HepG2 (cell line): ENCODE measurements around the gene CASZ1. TPM values are rescaled to one million over a fixed set of nuclear protein-coding genes. Genes with fewer than 3 reads are reported as not detected.
A peak's percentile ranks its signal among the peaks of the same experiment; 100 is the strongest.

Experiments
- CBFB ChIP-seq: sonication (generic); formaldehyde crosslinking; IDR thresholded peaks from 2 replicates; pipeline ENCODE4 v1.4.0; 2020; ENCODE audit warnings: missing genetic modification reagents
- CBX5 ChIP-seq: sonication (generic); formaldehyde crosslinking; IDR thresholded peaks from 2 replicates; pipeline ENCODE4 v1.4.0; 2020; ENCODE audit warnings: missing genetic modification reagents, borderline replicate concordance
- DR1 ChIP-seq: sonication (generic); formaldehyde crosslinking; IDR thresholded peaks from 2 replicates; pipeline ENCODE4 v1.8.0; 2021; ENCODE audit warnings: mild to moderate bottlenecking, missing genetic modification reagents, inconsistent platforms
- HNF4A ChIP-seq: sonication (generic); formaldehyde crosslinking; IDR thresholded peaks from 2 replicates; pipeline ENCODE4 v1.4.0; 2020; ENCODE audit warnings: missing genetic modification reagents
- MAX ChIP-seq: IDR thresholded peaks from 2 replicates; pipeline ENCODE4 v1.6.1; 2012; ENCODE audit warnings: inconsistent platforms
- NFYC ChIP-seq: IDR thresholded peaks from 2 replicates; pipeline ENCODE4 v1.6.1; 2016; ENCODE audit warnings: missing genetic modification reagents, missing compliant biosample characterization
- NR2F1 ChIP-seq, 2 experiments: fragments of 450-650 bp in 1 of 2; formaldehyde crosslinking in 1 of 2; IDR thresholded peaks; 2 replicates each; pipeline versions ENCODE4 v1.5.0 to v1.6.1; 2016 to 2020; ENCODE audit warnings: mild to moderate bottlenecking in 1 of 2, missing compliant biosample characterization in 1 of 2, missing genetic modification reagents in 1 of 2, moderate library complexity in 1 of 2
- RORA ChIP-seq: sonication (generic); formaldehyde crosslinking; IDR thresholded peaks from 2 replicates; pipeline ENCODE4 v1.5.0; 2020; ENCODE audit warnings: mild to moderate bottlenecking, missing genetic modification reagents, moderate library complexity
- TAF1 ChIP-seq: sonication (generic); formaldehyde crosslinking; IDR thresholded peaks from 2 replicates; pipeline ENCODE4 v1.4.0; 2020; ENCODE audit warnings: missing genetic modification reagents
- ZBTB1 ChIP-seq: sonication (generic); formaldehyde crosslinking; IDR thresholded peaks from 2 replicates; pipeline ENCODE4 v1.4.0; 2020; ENCODE audit warnings: missing genetic modification reagents, borderline replicate concordance
- ZBTB3 ChIP-seq: sonication (generic); formaldehyde crosslinking; IDR thresholded peaks from 2 replicates; pipeline ENCODE4 v1.4.0; 2020; ENCODE audit warnings: low read depth, mild to moderate bottlenecking, moderate library complexity, missing genetic modification reagents, borderline replicate concordance
- ZEB1 ChIP-seq: IDR thresholded peaks from 2 replicates; pipeline ENCODE4 v1.6.1; 2012; ENCODE audit warnings: mild to moderate bottlenecking, low read depth, inconsistent platforms; ENCODE audit not compliant: insufficient replicate concordance
- ZFP62 ChIP-seq: sonication (generic); formaldehyde crosslinking; IDR thresholded peaks from 2 replicates; pipeline ENCODE4 v1.4.0; 2020; ENCODE audit warnings: missing genetic modification reagents
- ZNF234 ChIP-seq: sonication (generic); formaldehyde crosslinking; conservative IDR thresholded peaks from 2 replicates; pipeline ENCODE4 v1.5.1; 2020; ENCODE audit warnings: mild to moderate bottlenecking, missing genetic modification reagents
- ZNF34 ChIP-seq: sonication (generic); formaldehyde crosslinking; IDR thresholded peaks from 2 replicates; pipeline ENCODE4 v1.4.0; 2020; ENCODE audit warnings: mild to moderate bottlenecking, missing genetic modification reagents, borderline replicate concordance
- ZNF557 ChIP-seq: sonication (generic); formaldehyde crosslinking; IDR thresholded peaks from 2 replicates; pipeline ENCODE4 v1.4.0; 2020; ENCODE audit warnings: missing genetic modification reagents
- polyA plus RNA-seq, 8 experiments: library from polyadenylated mRNA; depleted of rRNA in 3 of 8; stranded (reverse) in 7 of 8; unstranded in 1 of 8; fragments of >200 nt; fragmentation: Illumina TruSeq in 4 of 8; extraction: Trizol in 4 of 8; gene quantifications; 2 replicates each; pipeline versions ENCODE4 v1.2.1 to v1.2.3, GENCODE V29; 2011 to 2016; ENCODE audit warnings: low read depth in 4 of 8, missing spikeins in 1 of 8, mixed read lengths in 1 of 8; ENCODE audit not compliant: insufficient read depth in 1 of 8
- total RNA-seq, 5 experiments: library from RNA; depleted of rRNA; stranded (reverse); fragments of >200 nt; fragmentation: Illumina TruSeq; extraction: Trizol; gene quantifications; 2 replicates each; pipeline ENCODE4 v1.2.3, GENCODE V29; 2016; ENCODE audit warnings: low read depth in 1 of 5
- TF ChIP-seq, protein P1 (sequence below): sonication (generic); formaldehyde crosslinking; IDR thresholded peaks from 2 replicates; pipeline ENCODE4 v1.4.0; 2020; ENCODE audit warnings: mild to moderate bottlenecking, low read depth, missing genetic modification reagents
- TF ChIP-seq, protein P2 (sequence below): sonication (generic); formaldehyde crosslinking; conservative IDR thresholded peaks from 2 replicates; pipeline ENCODE4 v1.4.0; 2020; ENCODE audit warnings: missing genetic modification reagents
- TF ChIP-seq, protein P3 (sequence below): sonication (generic); formaldehyde crosslinking; IDR thresholded peaks from 2 replicates; pipeline ENCODE4 v1.4.0; 2020; ENCODE audit warnings: missing genetic modification reagents, mild to moderate bottlenecking, borderline replicate concordance
- TF ChIP-seq, protein P4 (sequence below): sonication (generic); formaldehyde crosslinking; IDR thresholded peaks from 2 replicates; pipeline ENCODE4 v1.4.0; 2020; ENCODE audit warnings: missing genetic modification reagents, borderline replicate concordance

Gene CASZ1
- total and polyA plus RNA-seq, 2 of the 13 experiments (the other 11 are each of a cell fraction or from before 2014, with no cell fraction given) = 1.9 to 3.7 TPM

- no peak for TF ChIP-seq ZBTB3 (CRISPR knock-in tag)
- no peak for TF ChIP-seq ZBTB1
- no peak for TF ChIP-seq CBFB (CRISPR knock-in tag)
- no peak for TF ChIP-seq RORA
- TF ChIP-seq HNF4A (CRISPR knock-in tag) = peak; percentile 90
- no peak for TF ChIP-seq NR2F1 (CRISPR knock-in tag; IDR thresholded peaks at IDR 0.05)
- TF ChIP-seq ZNF234 (CRISPR knock-in tag) = no peak
- no peak for TF ChIP-seq CBX5 (CRISPR knock-in tag)
- TF ChIP-seq, protein P1, sequence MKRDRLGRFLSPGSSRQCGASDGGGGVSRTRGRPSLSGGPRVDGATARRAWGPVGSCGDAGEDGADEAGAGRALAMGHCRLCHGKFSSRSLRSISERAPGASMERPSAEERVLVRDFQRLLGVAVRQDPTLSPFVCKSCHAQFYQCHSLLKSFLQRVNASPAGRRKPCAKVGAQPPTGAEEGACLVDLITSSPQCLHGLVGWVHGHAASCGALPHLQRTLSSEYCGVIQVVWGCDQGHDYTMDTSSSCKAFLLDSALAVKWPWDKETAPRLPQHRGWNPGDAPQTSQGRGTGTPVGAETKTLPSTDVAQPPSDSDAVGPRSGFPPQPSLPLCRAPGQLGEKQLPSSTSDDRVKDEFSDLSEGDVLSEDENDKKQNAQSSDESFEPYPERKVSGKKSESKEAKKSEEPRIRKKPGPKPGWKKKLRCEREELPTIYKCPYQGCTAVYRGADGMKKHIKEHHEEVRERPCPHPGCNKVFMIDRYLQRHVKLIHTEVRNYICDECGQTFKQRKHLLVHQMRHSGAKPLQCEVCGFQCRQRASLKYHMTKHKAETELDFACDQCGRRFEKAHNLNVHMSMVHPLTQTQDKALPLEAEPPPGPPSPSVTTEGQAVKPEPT (CRISPR knock-in tag) = no peak
- peak; percentile 83 for TF ChIP-seq ZEB1
- TF ChIP-seq NFYC (CRISPR knock-in tag) = no peak
- TF ChIP-seq DR1 = no peak
- TF ChIP-seq ZFP62 = no peak
- TF ChIP-seq TAF1 (CRISPR knock-in tag) = no peak
- TF ChIP-seq, protein P2, sequence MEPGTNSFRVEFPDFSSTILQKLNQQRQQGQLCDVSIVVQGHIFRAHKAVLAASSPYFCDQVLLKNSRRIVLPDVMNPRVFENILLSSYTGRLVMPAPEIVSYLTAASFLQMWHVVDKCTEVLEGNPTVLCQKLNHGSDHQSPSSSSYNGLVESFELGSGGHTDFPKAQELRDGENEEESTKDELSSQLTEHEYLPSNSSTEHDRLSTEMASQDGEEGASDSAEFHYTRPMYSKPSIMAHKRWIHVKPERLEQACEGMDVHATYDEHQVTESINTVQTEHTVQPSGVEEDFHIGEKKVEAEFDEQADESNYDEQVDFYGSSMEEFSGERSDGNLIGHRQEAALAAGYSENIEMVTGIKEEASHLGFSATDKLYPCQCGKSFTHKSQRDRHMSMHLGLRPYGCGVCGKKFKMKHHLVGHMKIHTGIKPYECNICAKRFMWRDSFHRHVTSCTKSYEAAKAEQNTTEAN (CRISPR knock-in tag) = no peak
- TF ChIP-seq, protein P3, sequence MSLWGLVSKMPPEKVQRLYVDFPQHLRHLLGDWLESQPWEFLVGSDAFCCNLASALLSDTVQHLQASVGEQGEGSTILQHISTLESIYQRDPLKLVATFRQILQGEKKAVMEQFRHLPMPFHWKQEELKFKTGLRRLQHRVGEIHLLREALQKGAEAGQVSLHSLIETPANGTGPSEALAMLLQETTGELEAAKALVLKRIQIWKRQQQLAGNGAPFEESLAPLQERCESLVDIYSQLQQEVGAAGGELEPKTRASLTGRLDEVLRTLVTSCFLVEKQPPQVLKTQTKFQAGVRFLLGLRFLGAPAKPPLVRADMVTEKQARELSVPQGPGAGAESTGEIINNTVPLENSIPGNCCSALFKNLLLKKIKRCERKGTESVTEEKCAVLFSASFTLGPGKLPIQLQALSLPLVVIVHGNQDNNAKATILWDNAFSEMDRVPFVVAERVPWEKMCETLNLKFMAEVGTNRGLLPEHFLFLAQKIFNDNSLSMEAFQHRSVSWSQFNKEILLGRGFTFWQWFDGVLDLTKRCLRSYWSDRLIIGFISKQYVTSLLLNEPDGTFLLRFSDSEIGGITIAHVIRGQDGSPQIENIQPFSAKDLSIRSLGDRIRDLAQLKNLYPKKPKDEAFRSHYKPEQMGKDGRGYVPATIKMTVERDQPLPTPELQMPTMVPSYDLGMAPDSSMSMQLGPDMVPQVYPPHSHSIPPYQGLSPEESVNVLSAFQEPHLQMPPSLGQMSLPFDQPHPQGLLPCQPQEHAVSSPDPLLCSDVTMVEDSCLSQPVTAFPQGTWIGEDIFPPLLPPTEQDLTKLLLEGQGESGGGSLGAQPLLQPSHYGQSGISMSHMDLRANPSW (CRISPR knock-in tag) = no peak
- 0 out of 2 replicates have a peak, but pooled peaks have one; percentile 18 for TF ChIP-seq MAX
- TF ChIP-seq ZNF557 (CRISPR knock-in tag) = no peak
- TF ChIP-seq, protein P4, sequence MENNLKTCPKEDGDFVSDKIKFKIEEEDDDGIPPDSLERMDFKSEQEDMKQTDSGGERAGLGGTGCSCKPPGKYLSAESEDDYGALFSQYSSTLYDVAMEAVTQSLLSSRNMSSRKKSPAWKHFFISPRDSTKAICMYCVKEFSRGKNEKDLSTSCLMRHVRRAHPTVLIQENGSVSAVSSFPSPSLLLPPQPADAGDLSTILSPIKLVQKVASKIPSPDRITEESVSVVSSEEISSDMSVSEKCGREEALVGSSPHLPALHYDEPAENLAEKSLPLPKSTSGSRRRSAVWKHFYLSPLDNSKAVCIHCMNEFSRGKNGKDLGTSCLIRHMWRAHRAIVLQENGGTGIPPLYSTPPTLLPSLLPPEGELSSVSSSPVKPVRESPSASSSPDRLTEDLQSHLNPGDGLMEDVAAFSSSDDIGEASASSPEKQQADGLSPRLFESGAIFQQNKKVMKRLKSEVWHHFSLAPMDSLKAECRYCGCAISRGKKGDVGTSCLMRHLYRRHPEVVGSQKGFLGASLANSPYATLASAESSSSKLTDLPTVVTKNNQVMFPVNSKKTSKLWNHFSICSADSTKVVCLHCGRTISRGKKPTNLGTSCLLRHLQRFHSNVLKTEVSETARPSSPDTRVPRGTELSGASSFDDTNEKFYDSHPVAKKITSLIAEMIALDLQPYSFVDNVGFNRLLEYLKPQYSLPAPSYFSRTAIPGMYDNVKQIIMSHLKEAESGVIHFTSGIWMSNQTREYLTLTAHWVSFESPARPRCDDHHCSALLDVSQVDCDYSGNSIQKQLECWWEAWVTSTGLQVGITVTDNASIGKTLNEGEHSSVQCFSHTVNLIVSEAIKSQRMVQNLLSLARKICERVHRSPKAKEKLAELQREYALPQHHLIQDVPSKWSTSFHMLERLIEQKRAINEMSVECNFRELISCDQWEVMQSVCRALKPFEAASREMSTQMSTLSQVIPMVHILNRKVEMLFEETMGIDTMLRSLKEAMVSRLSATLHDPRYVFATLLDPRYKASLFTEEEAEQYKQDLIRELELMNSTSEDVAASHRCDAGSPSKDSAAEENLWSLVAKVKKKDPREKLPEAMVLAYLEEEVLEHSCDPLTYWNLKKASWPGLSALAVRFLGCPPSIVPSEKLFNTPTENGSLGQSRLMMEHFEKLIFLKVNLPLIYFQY (CRISPR knock-in tag) = no peak
- TF ChIP-seq ZNF34 (CRISPR knock-in tag) = no peak
Observed at GRCh38 chr1:10759413-10760200, 36.8 kb downstream of the CASZ1 start (continued).
